ENCODE results near the gene VPS26B.

Gene VPS26B

DNA sequence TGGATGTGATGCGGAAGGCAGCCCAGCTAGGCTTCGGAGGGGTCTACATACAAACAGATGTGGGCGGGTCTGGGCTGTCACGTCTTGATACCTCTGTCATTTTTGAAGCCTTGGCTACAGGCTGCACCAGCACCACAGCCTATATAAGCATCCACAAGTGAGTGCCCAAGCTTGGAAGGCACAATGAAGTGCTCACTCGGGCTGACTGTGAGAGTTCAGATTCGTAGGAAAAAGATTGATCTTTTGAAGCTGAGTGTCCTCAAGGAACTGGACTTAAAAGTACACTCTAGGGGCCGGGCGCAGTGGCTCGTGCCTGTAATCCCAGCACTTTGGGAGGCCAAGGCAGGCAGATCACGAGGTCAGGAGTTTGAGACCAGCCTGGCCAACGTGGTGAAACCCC, 32.6 kb downstream of the VPS26B start:
- DNase-seq (ENCODE audit: low read depth), result no peak

DNA sequence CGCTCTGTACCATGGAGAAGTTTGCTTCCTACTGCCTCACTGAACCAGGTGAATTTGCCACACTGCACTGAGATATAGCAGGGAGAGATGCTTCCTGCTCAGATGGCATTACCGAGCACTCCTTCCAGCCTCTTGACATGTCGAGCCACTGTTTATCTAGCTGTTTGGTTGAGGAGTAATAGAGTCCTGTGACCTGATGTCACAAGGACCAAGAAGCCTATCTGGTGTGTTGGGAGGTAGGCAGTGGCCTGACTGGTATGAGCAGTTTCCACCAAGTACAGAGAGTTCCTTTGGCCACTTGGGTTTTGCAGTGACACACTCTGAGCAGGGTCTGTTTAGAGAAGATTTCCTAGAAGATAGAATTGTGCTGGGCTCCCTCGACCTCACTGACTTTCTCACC, 34.1 kb downstream of the VPS26B start:
- no peak for DNase-seq (ENCODE audit: low read depth)

DNA sequence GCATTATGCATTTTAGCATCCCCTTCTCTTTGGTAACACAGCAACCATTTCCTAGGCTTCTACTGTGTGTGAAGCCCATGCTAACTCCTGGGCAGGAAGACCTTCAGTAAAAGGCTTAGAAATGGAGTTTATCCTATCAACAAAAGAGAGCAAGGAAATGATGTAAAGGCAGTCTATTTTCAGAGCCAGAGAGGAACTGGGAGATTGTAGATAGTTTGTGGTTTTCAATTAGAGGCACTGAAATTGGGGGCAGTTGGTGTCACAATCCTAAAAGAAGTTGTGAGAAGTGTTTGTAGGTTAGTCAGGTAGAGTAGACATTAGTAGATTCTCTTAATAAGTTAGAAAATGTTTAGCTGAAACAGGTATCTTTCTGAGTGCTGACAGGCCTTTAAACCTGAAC, 36.0 kb downstream of the VPS26B start:
- no peak for DNase-seq (ENCODE audit: low read depth)

DNA sequence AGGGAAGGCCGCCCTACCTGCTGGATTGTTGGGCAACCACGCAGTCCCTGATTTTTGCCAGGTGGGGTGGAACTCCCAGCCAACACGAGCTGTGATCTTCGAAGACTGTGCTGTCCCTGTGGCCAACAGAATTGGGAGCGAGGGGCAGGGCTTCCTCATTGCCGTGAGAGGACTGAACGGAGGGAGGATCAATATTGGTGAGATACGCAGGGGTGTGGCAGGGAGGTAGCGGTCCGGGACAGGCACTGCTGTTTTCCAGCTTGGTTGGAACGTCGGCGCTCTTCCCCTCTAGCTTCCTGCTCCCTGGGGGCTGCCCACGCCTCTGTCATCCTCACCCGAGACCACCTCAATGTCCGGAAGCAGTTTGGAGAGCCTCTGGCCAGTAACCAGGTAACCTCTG, 36.5 kb downstream of the VPS26B start:
- no peak for DNase-seq (ENCODE audit: low read depth)

DNA sequence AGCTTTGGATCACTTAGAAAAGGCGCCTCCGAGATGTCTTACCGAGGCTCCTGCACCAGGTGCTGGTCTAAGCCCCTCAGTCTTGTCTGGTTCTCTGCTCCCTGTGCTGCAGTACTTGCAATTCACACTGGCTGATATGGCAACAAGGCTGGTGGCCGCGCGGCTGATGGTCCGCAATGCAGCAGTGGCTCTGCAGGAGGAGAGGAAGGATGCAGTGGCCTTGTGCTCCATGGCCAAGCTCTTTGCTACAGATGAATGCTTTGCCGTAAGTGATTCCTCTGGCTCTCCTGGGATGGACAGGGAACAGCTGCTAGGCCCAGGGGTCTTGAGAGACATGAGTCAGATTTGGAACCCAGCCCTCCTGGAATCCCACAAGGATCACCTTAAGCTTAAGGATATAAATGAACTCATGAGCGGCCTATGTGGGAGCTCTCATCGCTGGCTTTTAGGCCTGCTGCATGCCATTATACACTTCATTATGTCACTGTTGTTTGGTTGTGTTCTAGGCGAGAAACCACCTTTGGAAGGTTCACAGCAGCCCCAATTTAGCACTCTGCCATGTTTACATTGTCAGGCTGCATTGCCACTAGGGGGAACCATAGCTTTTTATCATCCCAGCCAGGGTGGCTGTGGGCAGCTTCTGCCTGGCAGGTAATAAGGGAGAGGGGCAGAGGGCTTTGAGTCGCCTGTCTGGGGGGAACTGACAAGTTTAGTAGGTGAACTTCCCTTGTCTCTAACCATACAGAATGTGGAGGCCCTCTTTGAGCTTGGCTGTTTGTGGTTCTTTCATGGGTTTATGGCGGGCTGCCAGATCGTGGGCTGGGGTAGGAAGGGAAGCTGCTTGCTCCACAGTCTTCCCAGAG, 37.4 kb downstream of the VPS26B start:
- DNase-seq (ENCODE audit: low read depth), result no peak

DNA sequence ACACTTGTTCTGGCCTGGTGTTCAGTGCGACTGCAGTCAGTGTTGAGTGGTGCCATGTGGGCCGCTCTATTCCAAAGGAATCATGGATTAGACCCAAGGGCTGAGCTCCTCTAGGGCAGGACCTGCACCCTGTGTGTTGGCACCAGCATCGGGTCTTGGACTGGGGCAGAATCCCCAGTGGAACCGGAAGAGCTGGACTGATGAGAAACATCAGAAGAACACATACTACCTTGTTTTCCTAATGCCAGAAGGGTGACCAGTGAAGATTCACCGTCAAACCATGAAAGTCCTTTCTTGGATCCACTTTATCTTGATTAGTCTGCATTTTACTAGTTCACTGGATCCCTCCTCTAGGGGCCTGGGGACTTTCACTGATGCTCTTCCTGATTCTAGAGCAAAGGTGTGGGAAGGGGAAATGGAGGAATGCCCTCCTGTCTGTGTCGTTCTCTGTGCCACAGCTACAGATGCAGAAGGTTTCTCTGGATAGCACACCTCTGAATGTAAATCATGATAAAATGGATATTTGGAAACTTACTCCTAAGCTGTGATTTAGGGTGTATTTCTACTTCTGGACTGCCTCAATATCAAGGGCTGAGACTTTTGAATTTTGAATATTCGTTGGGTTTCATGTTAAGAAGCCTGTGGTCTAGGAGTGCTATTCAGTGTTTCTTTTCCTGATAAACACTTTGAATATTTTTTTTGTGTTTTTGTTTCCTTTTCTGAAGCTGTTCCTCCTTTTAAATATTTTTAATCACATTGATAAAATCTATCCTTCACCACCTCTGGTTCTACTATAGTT, 40.7 kb downstream of the VPS26B start:
- no peak for DNase-seq (ENCODE audit: low read depth)

DNA sequence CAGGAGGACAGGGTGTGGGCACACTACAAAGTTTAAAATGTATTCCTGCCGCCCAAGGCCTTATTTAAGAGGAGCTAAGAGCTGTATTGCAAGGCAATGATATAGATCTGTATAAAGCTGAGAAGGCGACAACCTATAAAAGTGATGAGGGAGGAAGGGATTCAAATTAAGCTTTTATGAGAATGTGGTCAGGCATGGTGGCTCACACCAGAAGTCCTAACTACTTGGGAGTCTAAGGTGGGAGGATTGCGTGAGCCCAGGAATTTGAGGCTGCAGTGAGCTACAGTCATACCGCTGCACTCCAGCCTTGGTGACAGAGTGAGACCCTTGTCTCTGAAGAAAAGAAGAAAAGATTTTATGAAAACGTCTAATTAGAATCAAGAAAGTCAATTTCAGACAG, 42.0 kb downstream of the VPS26B start:
- no peak for DNase-seq (ENCODE audit: low read depth)

DNA sequence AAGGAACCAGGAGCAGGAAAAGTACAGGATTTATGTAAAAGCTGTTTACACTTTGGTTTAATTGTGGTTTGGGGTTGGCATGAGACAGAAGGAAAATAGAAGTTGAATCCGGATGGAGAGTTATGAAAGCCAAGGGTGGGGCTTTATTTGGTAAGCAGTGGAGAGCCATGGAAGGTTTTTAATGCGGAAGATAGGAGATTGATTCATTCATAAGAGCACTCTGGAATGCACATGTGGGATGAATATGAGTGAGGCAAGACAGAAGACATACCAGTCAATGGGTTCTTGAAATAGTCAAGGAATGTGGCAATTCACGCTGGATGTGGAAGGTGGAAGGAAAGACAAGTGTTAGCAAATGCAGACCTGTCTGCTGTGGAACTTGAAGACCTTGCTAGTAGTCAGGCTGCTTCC, 42.4 kb downstream of the VPS26B start:
- DNase-seq (ENCODE audit: low read depth), result no peak

DNA sequence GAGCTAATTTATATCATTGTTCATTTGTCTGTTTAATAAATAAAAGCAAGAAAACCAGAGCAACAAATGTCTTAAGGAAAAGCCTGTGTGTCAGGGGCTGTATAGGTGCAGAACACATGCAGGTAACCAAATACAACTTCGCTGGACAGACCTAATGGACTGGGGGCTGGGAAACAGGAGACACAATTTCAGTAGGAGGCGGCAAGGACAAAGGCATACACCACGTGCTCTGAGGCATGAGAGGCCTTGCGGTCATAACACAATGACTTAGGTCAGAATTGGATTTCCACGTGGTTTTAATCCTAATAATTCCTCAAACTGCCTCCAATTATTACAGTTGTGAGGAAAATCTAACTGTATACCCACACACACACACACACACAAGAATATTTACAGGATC, 43.0 kb downstream of the VPS26B start:
- no peak for DNase-seq (ENCODE audit: low read depth)

DNA sequence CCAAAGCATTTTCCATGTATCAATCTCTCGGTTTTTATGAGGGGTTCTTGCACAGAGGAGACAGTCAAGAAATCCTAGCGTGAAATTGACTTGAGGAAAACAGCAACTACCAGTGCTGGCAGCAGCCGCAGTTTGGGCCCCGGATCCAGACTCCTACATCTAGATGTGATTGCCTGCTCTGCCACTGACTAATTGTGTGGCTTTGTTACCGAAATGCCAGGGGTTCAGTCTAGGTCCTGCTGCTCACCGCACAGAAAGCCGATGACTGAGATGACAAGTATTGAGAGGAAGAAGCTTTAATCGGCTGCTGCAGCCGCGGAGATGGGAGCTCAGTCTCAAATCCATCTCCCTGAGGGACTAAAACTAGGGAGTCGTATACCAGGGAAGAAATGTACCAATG, 43.5 kb downstream of the VPS26B start:
- no peak for DNase-seq (ENCODE audit: low read depth)

DNA sequence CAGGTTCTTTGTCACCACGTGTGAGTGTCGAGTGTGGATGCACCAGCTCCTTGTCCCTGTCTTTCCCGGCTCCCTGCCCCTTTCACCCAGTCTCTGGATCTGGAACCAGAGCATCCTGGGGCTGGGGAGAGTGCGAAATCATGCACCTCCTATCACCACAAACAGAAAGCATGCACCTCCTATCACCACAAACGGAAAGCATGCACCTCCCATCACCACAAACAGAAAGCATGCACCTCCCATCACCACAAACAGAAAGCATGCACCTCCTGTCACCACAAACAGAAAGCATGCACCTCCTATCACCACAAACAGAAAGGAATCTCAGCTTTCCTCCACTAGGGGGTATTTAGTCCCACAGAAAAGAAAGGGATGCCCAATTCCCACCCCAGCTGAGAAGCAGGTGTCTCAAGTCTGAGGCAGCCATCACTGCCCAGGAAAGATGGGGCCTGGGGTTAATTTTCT, 45.8 kb downstream of the VPS26B start:
- DNase-seq (ENCODE audit: low read depth), result no peak

DNA sequence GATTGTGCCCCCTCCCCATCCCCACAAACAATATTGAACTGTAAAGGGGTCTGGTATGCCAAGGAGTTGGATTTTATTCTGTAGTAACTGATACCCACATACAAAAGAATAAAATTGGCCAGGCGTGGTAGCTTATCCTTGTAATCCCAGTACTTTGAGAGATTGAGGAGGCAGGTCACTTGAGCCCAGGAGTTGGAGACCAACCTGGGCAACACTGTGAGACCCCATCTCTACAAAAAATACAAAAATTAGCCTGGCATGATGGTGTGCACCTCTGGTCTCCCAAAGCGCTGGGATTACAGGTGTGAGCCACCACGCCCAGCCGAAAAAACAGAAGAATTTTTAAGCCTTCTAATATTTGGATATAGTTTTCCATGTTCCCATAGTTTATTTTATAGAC, 47.5 kb downstream of the VPS26B start:
- DNase-seq (ENCODE audit: low read depth), result no peak

DNA sequence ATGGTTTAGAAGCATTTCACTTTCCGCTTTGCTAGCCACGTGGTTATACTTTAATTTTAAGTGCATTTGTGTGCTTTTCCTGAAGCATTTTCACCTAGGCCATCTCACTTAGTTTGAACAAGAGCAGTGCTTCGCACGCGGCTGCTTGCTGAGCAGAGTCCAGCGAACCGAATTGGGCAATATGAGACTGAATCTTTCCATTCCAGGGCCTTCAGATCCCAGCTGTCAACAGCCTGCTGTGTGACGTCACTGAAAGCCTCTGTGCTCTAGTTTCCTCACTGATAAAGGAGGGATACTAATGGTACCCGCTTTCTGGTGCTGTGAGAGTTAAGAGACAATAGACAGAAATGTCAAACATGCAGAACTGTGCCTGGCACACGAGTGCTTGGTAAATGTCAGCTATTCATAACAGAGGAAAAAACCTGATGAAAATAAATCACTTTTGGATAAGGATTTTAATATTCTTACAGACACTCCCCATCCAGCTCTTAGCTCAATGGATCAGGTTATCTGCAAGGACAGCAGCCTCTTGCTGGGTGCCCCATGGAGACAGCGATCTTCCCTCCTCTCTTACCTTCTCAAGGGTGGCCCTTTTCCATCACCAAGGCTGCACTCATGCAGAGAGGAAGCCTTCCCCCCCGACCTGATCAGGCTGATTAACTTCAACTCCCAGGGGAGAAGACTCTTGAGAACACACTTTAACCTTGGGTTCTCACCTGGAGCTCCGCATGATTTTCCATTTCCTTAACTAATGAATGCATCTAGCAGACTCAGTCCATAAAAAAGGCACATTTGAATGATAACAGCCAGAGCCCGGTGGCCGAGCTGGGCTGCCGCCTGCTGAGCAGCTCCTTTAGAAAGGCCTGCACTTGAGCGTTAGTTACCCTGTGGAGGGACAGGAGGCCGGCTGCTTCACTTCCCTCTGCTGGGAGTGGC, 48.2 kb downstream of the VPS26B start:
- DNase-seq (ENCODE audit: low read depth), result no peak

DNA sequence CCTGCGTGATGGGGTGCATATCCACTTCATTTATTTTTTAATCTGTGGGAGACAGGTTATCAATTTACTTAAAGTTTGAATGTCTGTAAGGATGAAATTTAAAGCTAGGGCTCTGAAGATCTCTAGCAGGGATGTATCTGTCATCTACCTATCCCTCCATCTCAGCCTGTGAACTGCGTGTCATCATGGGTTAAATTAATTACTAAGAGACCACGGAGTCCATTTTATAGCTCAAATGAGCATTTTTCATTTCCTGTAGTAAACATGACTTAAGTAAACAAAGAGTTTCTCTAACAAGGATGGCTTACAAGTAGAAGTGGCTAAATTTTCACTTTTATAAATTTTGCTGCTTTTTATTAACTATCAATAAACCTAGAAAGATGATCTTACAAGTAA, 48.8 kb downstream of the VPS26B start:
- no peak for DNase-seq (ENCODE audit: low read depth)

DNA sequence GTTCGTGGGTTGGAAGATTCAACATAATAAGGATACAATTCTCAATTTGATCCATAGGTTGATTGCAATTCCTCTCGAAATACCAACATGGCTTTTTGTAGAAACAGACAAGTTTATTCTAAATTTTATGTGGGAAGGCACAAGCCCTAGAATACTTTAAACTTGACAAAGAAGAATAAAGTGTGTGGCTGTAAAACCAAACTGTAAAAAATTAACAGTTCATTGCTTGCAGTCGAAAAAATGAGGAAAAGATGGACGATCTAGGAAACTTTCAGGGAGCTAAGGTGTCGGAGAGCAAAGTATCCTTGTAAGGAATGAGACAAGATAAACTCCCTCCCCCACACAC, 50.7 kb downstream of the VPS26B start:
- DNase-seq (ENCODE audit: low read depth), result no peak

DNA sequence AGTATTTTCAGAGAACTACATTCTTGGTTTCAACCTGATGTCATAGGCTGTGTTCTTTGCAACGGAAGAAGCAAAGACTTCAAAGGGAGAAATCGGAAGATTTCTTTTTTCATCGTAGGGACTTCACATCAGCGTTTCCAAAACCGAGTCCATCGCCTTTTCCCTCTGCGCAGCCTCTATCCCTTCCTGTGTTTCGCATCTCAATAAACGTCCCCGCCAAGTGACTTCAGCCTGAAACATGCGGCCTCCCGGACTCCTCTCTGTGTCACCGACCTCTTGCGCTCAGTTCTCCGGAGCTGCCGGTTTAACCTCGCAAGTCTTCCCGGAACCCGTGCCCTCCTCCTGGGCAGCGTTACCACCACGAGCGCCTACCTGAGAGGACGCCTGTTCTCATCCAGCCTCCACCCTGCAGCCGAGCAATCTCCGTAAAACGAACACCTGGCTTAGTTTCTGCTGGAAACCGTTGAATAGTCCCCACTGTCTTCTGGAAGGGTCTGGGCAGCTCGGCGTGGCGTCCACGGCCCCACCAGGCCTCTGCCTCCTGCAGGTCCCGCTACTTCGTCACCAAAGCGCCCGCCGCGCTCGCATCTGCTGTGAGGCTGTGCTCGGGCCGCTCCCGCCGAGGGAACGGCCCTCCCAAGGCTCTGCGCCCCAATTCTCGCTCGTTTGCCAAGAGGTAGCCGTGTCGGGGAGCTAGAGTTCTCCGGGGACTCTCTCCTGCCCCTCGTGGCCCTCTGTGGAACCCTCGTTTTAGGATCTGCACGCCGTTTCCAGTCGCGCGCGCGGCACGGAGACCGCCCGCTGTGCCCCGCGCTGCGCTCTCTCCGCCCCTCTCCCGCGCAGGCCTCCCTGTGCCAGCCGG, 51.3 kb downstream of the VPS26B start, which contains the start of gene GLB1L3:
Gene GLB1L3, plus strand, starts transcription at position 846 of the 862 bp plus-strand sequence. CDS start 362 bp downstream, outside the sequence.
- peak; percentile 42 for DNase-seq (ENCODE audit: low read depth)

DNA sequence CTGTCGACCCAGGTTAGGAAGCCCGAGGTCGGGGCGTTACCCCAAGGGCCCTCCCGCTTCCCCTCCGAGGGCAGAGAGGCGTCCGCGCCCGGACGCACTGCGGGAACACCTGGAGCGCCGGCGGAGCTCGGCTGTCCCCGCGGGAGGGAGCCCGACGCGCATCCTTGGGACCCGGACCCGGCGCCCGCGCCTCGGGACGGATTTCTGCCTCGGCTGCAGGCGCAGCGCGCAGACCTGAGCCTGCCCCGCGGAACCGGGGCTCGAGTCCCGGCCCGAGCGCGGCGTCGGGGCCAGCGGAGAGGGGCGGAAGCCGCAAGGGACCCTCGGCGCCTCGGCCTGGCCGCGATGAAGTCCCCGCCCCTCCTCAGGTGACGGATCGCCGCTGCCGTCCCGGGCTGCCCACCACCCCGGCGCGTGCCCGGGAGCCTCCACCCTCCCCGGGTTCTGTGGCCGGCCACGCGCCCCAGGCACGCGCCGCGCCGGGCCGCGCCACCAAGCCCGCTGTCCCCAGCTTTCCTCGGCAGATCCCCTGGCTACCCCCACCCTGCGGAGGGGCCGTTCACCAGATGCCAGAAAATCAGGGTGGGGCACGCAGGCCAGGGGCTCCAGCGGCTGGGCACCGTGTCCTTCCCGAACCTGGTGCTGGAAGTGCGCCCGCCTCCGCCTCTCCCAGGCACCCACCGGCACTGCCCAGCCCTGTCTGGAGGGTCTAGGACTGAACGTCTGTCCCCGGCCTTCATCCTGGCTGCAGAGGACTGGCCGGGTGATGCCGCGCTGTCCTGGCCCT, 52.1 kb downstream of the VPS26B start:
- no peak for DNase-seq (ENCODE audit: low read depth)

DNA sequence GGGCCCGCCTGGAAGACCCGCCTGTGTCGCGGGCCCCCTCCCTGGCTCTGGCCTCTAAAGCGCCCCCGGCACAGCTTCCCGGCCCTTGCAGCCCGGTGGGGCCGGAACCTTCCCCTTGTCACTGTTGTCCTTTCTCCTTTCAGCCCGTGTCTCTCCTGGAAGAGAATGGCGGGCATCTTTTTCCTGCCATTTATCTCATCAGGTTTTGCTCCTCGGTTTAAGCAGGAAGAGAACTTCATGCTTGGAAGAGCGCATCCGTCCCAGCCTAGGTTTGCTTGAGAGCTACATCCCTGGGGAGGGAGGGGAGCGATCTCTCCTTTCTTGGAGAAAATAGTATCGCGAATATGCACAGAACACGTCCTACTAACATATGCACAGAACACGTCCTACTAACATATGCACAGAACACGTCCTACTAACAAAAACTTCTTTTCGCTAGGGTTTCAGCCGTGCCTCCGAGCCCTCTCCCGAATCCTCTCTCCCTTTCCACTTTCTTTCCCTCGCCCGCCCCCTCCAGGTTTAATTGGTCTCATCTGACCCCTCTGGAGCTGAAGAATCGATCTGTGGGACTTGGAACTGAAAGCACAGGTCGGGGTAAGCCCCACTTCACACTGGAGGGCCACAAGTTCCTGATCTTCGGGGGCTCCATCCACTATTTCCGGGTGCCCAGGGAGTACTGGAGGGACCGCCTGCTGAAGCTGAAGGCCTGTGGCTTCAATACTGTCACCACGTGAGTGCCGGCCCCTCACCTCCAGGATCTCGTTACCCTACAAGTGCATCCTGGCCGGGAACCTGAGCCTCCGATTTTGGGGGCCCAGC, 52.9 kb downstream of the VPS26B start:
- DNase-seq (ENCODE audit: low read depth), result no peak

DNA sequence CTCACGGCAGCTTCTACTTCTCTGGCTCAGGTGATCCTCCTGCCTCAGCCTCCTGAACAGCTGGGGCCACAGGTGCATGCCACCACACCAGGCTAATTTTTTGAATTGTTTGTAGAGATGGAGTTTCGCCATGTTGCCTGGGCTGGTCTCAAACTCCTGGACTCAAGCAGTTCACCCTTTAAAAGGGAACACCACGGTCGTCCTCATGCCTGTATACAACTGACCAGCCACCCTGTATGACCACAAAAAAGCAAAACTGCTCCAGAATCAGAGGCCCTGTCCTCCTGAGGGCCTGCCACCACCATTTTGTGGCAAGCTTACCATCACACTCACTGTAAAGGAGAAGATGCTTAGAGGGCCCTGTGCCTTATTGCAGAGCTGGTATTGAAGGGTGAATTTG, 53.9 kb downstream of the VPS26B start:
- no peak for DNase-seq (ENCODE audit: low read depth)

All from stimulated activated CD8-positive, alpha-beta memory T cell treated with anti-CD3 and anti-CD28 coated beads, Interleukin-7, amount 100 ng/mL, for 24 hours (primary cell).